Fibroblast of villous mesenchyme (primary cell): Measurements from ENCODE around the gene RHOXF2. TPM values are rescaled to one million over a fixed set of nuclear protein-coding genes. Genes with fewer than 3 reads are reported as not detected.
"Not testable (repeated sequence)": the region's sequence is repeated elsewhere in the genome, so short reads cannot be mapped to it uniquely, and the experiment has no call there.

ENCODE experiments used
- DNase-seq: peaks from one replicate; pipeline ENCODE4 v3.0.0-alpha.2; 2010; ENCODE audit warnings: low read depth
- H3K4me3 ChIP-seq: 2 replicates; pipeline ENCODE4 v1.5.1; 2011; ENCODE audit warnings: low read depth, mild to moderate bottlenecking, low read length
- CTCF ChIP-seq: IDR thresholded peaks from 2 replicates; pipeline ENCODE4 v1.5.1; 2012; ENCODE audit warnings: low read depth, mild to moderate bottlenecking, low read length; ENCODE audit not compliant: insufficient read depth
- total RNA-seq: library from RNA; depleted of rRNA; stranded (reverse); fragments of >200 nt; gene quantifications from 2 replicates; pipeline ENCODE4 v1.2.3, GENCODE V29; 2012

The RHOXF2 gene
- total RNA-seq, 1 donor, result not detected

GRCh38 chrX:120147537-120147936, 10.9 kb upstream of the RHOXF2 start:
- no peak for TF ChIP-seq CTCF
- no peak overlapping the region for H3K4me3 ChIP-seq
- DNase-seq, result no peak

GRCh38 chrX:120150109-120150744, 8.2 kb upstream of the RHOXF2 start:
- not testable (repeated sequence) for DNase-seq, H3K4me3 ChIP-seq

GRCh38 chrX:120159086-120159485, 673 bp downstream of the RHOXF2 start:
- not testable (repeated sequence) for DNase-seq, H3K4me3 ChIP-seq

- not testable (repeated sequence) for H3K4me3 ChIP-seq
These were observed 34.8 kb downstream of the RHOXF2 start for GRCh38 chrX:120193254-120193653.

GRCh38 chrX:120193720-120194119, 35.3 kb downstream of the RHOXF2 start:
- DNase-seq, H3K4me3 ChIP-seq: not testable (repeated sequence)

More at GRCh38 chrX:120193254-120193653, 34.8 kb downstream of the RHOXF2 start:
- not testable (repeated sequence) for DNase-seq

- H3K4me3 ChIP-seq, DNase-seq: not testable (repeated sequence)
These were observed 37.4 kb downstream of the RHOXF2 start for GRCh38 chrX:120195786-120196185.

- H3K4me3 ChIP-seq, DNase-seq: not testable (repeated sequence)
These were observed 38.3 kb downstream of the RHOXF2 start for GRCh38 chrX:120196626-120197283.

GRCh38 chrX:120200851-120201250, 42.4 kb downstream of the RHOXF2 start:
- no peak for DNase-seq
- no peak overlapping the region for H3K4me3 ChIP-seq
- no peak for TF ChIP-seq CTCF

- DNase-seq, result no peak
- no peak for TF ChIP-seq CTCF
- H3K4me3 ChIP-seq, result no peak overlapping the region
These were observed 47.7 kb downstream of the RHOXF2 start for GRCh38 chrX:120205816-120206753.
